Measurements from ENCODE around the gene CDC6.

The CDC6 gene

GRCh38 chr17:40323391-40324381 lies 36.0 kb downstream of the CDC6 start:
- no peak for DNase-seq (ENCODE audit: low spot score)

GRCh38 chr17:40325156-40326013 lies 37.7 kb downstream of the CDC6 start:
- no peak for DNase-seq (ENCODE audit: low spot score)

GRCh38 chr17:40326014-40326831 lies 38.5 kb downstream of the CDC6 start:
- no peak for DNase-seq (ENCODE audit: low spot score)

GRCh38 chr17:40326832-40327199 lies 39.1 kb downstream of the CDC6 start:
- no peak for DNase-seq (ENCODE audit: low spot score)

- no peak for DNase-seq (ENCODE audit: low spot score)
Measured at GRCh38 chr17:40327244-40327729, 39.6 kb downstream of the CDC6 start.

GRCh38 chr17:40327735-40328385 lies 40.2 kb downstream of the CDC6 start:
- DNase-seq (ENCODE audit: low spot score) = no peak

- no peak for DNase-seq (ENCODE audit: low spot score)
Measured at GRCh38 chr17:40328386-40328766, 40.7 kb downstream of the CDC6 start.

GRCh38 chr17:40329839-40330794 lies 42.4 kb downstream of the CDC6 start:
- no peak for DNase-seq (ENCODE audit: low spot score)

GRCh38 chr17:40330850-40331470 lies 43.3 kb downstream of the CDC6 start:
- DNase-seq (ENCODE audit: low spot score) = no peak

GRCh38 chr17:40331743-40332641 lies 44.3 kb downstream of the CDC6 start:
- DNase-seq (ENCODE audit: low spot score) = peak; percentile 81

GRCh38 chr17:40333781-40334448 lies 46.2 kb downstream of the CDC6 start:
- DNase-seq (ENCODE audit: low spot score) = no peak

- no peak for DNase-seq (ENCODE audit: low spot score)
Measured at GRCh38 chr17:40335620-40336019, 47.9 kb downstream of the CDC6 start.

GRCh38 chr17:40337351-40337750 lies 49.7 kb downstream of the CDC6 start:
- DNase-seq (ENCODE audit: low spot score) = no peak

- no peak for DNase-seq (ENCODE audit: low spot score)
Measured at GRCh38 chr17:40338058-40338457, 50.4 kb downstream of the CDC6 start.

- DNase-seq (ENCODE audit: low spot score) = no peak
Measured at GRCh38 chr17:40338941-40339649, 51.4 kb downstream of the CDC6 start.

- DNase-seq (ENCODE audit: low spot score) = no peak
Measured at GRCh38 chr17:40340327-40340726, 52.6 kb downstream of the CDC6 start.

Measured in hepatic stellate cell (primary cell).